GM12873 (cell line): ENCODE measurements around the gene ZNRD2.
A peak's percentile ranks its signal among the peaks of the same experiment; 100 is the strongest.

Experiments used
- TF ChIP-seq, protein P1 (sequence below): IDR thresholded peaks from 2 replicates; pipeline ENCODE4 v1.5.1; 2012; ENCODE audit warnings: low read depth, mild to moderate bottlenecking, moderate library complexity, low read length, control low read depth; ENCODE audit not compliant: insufficient read depth; ENCODE audit errors: missing control alignments

The ZNRD2 gene

DNA sequence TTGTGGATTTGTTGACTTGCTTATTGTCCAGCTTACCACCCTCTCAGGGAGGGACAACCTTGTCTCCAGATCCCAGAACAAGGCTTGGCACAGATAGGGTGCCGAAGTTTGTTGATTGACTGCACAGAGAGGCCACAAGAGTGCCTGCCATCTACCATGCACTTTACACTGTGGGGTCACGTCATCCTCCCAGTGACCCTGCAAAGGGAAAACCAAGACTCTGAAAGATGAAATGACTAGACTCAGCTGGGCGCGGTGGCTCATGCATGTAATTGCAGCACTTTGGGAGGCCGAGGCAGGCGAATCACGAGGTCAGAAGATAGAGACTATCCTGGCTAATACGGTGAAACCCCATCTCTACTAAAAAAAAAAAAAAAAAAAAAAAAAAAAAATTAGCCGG, 7.5 kb upstream of the ZNRD2 start:
- TF ChIP-seq, protein P1, sequence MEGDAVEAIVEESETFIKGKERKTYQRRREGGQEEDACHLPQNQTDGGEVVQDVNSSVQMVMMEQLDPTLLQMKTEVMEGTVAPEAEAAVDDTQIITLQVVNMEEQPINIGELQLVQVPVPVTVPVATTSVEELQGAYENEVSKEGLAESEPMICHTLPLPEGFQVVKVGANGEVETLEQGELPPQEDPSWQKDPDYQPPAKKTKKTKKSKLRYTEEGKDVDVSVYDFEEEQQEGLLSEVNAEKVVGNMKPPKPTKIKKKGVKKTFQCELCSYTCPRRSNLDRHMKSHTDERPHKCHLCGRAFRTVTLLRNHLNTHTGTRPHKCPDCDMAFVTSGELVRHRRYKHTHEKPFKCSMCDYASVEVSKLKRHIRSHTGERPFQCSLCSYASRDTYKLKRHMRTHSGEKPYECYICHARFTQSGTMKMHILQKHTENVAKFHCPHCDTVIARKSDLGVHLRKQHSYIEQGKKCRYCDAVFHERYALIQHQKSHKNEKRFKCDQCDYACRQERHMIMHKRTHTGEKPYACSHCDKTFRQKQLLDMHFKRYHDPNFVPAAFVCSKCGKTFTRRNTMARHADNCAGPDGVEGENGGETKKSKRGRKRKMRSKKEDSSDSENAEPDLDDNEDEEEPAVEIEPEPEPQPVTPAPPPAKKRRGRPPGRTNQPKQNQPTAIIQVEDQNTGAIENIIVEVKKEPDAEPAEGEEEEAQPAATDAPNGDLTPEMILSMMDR: no peak

- TF ChIP-seq, protein P1: no peak
These were observed 6.7 kb upstream of the ZNRD2 start for GRCh38 chr11:65563601-65564000.

DNA sequence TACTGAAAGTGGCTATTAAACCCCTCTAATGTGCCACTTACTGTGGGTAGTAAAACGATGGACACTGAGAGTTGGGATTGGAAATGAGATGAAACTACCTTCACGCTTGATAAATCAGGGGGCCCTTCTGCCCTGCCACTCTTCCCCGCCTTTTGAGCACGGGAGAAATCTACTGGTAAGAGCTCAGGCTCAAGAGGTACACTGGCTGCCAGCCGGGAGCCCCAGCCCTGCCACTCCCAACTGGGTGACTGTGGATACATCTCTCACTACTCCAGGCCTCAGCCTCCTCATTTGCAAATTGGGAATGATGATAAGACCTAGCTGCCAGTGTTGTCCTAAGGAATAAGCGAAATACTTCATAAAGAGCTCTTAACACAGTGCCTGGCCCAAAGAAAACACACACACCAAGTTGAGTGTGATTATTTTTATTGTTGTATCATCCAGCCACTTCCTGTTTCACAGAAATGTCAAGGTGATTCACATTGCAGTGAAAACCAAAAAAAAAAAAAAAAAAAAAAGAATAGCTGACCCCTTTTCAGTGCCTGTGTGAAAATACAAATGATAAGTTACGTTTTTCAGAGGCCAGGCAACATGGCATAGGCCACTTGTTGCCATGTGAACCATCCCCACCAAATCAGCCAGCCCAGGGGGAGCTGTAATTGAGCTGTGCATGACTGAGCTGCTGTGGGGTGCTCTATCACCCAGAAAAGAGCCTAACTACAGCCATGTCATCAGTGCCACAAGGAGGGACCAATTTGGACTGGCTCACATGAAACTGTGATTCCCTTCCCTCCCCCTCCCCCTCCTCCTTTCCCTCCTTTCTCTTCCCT, 4.4 kb upstream of the ZNRD2 start:
- TF ChIP-seq, protein P1: no peak

DNA sequence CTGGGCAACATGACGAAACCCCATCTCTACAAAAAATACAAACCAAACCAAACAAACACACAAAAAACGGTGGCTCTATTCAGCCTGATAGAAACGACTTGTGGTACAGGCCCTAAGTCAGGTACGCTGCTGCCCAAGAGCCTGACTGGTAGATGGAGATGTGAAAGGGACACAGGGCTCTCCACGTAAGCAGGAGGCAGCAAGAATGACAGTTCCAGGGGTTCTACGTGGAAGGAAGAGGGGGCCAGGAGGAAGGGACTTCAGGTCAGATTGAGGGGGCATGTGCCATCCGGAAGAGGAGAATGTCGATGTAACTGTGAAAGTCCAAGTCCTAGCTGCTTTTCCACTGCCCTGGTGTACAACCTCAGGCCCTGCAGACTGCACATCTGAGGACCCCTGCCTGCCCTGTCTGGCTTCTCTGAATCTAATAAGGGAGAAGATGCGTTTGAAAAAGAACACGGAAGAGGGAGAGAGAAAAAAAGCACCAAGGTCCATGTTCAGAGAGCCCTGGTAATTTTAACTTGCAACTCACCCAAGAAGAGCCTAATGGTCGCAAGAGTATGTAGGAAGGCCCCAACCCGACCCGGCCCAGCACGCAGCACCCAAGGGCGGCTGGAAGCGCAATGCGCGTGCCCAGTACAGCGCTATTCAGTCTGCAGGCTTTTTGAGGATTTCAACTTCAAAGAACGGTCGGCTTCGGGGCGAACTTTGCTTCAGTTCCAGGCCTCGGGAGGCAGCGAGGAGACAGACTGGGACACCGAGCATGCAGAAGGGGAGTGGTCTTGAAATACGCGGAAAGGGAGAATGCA, 909 bp upstream of the ZNRD2 start:
- TF ChIP-seq, protein P1: no peak

DNA sequence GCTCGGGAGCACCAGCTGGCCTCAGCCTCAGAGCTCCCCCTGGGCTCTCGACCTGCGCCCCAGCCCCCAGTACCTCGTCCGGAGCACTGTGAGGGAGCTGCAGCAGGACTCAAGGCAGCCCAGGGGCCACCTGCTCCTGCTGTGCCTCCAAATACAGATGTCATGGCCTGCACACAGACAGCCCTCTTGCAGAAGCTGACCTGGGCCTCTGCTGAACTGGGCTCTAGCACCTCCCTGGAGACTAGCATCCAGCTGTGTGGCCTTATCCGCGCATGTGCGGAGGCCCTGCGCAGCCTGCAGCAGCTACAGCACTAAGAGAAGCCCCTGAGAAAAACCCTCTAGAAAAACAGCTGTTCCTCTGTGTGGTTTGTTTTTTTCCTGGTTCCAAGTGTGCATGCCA, 1.1 kb downstream of the ZNRD2 start:
- TF ChIP-seq, protein P1: no peak

GRCh38 chr11:65571940-65572339, 1.7 kb downstream of the ZNRD2 start:
- TF ChIP-seq, protein P1: peak; percentile 45

- TF ChIP-seq, protein P1: no peak
These were observed 2.2 kb downstream of the ZNRD2 start, which contains the start of gene FAM89B for GRCh38 chr11:65572356-65573051. FAM89B (plus strand) TSS chr11:65572538; CDS start chr11:65572670, 132 bp downstream.
